HFF-Myc (cell line): ENCODE results near the gene POU2F3.
A peak's percentile ranks its signal among the peaks of the same experiment; 100 is the strongest.

Source experiments
- DNase-seq: peaks from one replicate; pipeline ENCODE4 v3.0.0-alpha.2; 2011; ENCODE audit warnings: low read depth; ENCODE audit errors: extremely low read depth
- H3K4me3 ChIP-seq: replicated peaks from 2 replicates; pipeline ENCODE4 v1.5.1; 2011; ENCODE audit warnings: low read depth, mild to moderate bottlenecking, control low read depth, low read length
- TF ChIP-seq, protein P1 (sequence below): IDR thresholded peaks from 2 replicates; pipeline ENCODE4 v1.5.1; 2012; ENCODE audit warnings: mild to moderate bottlenecking, low read depth, low read length, control low read depth; ENCODE audit errors: missing control alignments

Gene POU2F3

DNA sequence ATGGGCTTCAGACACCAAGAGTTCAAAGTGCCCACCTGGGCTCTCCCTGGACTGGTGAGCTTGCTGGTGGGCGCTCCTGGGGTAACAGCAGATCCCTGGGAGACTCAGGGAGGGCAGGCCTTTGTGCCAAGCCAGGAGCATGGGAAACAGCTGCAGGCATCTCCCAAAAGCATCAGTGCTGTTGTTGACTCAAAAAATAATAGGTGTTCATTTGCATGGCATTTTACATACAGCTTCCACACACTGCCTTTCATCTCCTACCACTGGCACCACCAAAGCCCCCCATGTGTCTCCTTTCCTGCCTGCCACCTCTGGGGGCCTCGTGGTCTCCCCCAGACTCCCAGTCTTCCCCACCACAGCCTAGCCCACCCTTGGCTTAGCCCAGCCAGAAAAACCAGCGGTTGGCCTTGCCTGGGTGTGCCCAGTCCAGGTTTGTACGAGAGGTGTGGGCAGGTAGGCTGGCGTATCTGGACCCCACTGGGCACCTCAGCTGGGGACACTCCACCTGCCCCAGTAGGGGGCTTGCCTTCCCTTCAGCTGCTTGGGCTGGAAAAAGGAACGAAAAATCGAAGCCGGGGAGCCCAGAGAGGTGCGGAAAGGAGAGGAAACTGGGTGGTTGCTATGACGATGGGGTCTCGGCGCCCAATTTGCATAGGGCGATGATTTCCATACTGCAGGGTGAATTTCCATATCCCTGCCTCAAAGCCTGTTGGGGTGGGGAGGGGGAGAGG lies 15.0 kb downstream of the POU2F3 start:
- DNase-seq = no peak
- TF ChIP-seq, protein P1, sequence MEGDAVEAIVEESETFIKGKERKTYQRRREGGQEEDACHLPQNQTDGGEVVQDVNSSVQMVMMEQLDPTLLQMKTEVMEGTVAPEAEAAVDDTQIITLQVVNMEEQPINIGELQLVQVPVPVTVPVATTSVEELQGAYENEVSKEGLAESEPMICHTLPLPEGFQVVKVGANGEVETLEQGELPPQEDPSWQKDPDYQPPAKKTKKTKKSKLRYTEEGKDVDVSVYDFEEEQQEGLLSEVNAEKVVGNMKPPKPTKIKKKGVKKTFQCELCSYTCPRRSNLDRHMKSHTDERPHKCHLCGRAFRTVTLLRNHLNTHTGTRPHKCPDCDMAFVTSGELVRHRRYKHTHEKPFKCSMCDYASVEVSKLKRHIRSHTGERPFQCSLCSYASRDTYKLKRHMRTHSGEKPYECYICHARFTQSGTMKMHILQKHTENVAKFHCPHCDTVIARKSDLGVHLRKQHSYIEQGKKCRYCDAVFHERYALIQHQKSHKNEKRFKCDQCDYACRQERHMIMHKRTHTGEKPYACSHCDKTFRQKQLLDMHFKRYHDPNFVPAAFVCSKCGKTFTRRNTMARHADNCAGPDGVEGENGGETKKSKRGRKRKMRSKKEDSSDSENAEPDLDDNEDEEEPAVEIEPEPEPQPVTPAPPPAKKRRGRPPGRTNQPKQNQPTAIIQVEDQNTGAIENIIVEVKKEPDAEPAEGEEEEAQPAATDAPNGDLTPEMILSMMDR = no peak
- H3K4me3 ChIP-seq = no peak overlapping the region

DNA sequence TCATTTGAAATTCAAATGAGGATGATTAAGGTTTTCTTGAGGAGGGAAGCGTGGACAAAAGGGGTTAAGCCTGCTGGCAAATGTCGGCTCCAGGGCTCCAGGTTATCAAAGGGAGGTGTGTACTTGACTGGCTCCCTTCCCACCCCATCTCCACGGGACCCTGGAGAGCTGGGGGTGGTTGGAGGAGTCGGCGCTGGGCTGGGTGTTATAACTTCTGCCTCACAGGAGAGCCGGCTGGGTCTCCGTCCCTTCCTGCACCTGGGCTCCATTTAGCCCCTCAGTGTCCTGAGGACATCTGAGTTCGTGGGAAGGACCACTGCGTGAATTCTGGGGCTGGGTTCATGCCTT lies 15.6 kb downstream of the POU2F3 start:
- DNase-seq = no peak
- H3K4me3 ChIP-seq = no peak overlapping the region
- TF ChIP-seq, protein P1 = no peak

DNA sequence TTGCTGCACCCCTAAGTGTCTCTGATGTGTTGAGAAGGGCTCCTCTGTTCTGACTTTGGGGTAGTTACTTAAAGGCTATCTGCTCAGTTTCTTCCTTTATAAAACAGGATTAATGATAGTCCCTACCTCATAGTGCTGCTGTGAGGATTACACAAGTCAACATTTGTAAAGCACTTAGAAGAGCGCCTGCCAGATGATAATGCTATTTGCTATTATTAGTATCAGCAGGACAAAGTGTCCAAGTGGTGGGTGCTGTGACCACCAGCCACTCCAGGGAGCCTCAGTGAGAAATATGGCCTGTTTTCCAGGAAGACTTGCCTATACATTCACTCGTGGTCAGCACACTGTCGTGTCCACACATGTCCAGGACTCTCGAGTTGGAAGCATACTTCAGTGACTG lies 16.2 kb downstream of the POU2F3 start:
- TF ChIP-seq, protein P1 = no peak
- no peak overlapping the region for H3K4me3 ChIP-seq
- no peak for DNase-seq

DNA sequence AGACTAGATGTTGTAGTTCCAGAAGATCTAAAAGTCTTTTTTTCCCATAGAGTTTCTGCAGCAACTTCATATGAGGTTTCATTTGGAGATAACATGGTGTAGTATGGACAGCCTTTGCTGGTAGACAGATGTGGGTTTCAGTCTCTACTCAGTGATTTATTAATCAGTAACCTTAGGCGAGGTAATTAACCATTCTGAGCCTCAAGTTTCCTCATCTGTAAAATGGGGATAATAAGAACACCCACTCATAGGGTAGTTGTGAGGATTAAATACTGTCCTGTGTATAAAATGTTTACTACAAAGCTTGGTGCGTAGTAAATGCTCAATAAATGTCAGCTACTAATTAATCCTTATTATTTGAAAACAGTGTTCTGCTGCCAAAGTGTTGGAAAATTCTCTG lies 16.8 kb downstream of the POU2F3 start:
- TF ChIP-seq, protein P1 = no peak
- no peak for DNase-seq
- no peak overlapping the region for H3K4me3 ChIP-seq

DNA sequence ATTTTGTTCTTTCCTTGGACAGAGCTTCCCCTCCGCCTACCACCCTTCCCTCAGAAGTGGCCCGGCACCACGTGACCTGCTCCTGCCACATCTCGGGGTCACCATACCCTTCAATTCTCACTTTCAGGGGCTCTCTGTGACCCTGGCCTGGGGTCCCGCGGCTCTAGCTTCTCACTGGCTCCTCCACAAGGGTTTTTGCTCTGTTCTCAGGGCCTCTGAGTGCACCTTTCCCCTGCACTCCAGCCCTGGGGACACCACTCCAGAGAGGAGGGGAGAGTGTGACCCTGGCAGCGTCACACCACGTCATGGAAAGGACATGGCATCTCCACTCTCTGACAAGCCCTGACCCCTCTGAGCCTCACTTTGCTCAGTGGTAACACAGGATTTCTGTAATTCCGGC lies 17.4 kb downstream of the POU2F3 start:
- TF ChIP-seq, protein P1 = no peak
- DNase-seq = no peak
- no peak overlapping the region for H3K4me3 ChIP-seq

DNA sequence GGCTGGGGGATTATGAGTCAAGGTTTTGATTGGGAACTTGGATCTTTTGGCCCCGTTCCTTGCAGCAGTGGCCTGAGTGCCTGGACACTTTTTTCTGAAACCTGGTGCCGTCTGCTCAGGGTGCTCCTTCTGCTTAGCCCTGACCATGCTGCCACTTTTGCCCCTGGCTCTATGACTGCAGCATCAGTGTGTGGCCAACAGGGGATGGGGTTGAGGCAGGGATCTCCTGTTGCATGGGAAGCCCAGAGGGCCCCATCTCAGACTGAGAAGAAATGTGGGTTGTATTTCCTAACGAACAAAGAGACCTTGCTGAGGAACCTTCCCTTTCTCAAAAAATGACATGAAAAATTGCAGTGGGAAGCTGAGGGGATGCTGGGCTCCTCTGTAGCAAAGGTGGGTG lies 18.7 kb downstream of the POU2F3 start:
- no peak overlapping the region for H3K4me3 ChIP-seq
- no peak for DNase-seq
- TF ChIP-seq, protein P1 = peak; percentile 14

DNA sequence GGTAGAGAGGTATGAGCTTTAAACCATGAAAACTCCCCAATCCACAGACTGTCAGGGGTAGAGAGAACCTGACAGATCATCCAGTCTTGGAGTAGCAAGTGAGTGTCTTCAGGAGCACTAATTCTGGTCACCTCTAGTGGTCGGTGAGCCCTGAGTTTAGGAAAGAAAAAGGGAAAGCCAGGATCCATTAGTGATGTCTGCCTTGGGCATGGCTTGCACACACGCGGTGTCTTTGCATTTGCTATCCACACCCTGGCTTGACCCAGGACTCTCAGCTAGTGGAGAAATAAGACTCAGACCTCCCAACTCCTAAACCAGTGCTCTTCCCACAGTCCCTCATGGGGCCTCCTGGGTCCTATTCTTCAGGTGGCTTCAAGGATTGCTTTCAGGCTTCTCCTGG lies 19.3 kb downstream of the POU2F3 start:
- TF ChIP-seq, protein P1 = no peak
- no peak for DNase-seq
- no peak overlapping the region for H3K4me3 ChIP-seq
